RWPE1 (cell line): ENCODE measurements around the gene TPRG1L.

ENCODE experiments used
- CTCF ChIA-PET: fragments of 350-600 bp; sonication (Branson Sonifier 250); formaldehyde crosslinking; extraction: SDS; loops from one replicate; lab custom pipeline; 2021; lab: Yijun Ruan, JAX
- POLR2A ChIA-PET: fragments of 400-600 bp; formaldehyde crosslinking; extraction: SDS; loops from one replicate; lab custom pipeline; 2020; ENCODE audit warnings: antibody characterized with exemption; ENCODE audit not compliant: low non-redundant PET; lab: Yijun Ruan, JAX
- DNase-seq: peaks from one replicate; pipeline ENCODE4 v3.0.0; 2012; ENCODE audit warnings: low spot score
- H3K27ac ChIP-seq: fragments of 450-650 bp; 2 replicates; pipeline ENCODE4 v1.5.1; 2017
- TF ChIP-seq, protein P1 (sequence below): fragments of 450-650 bp; conservative IDR thresholded peaks from 2 replicates; pipeline ENCODE4 v1.5.1; 2017; ENCODE audit warnings: low read depth, mild to moderate bottlenecking

TPRG1L gene

GRCh38 chr1:3651026-3651929 lies 26.5 kb downstream of the TPRG1L start:
- CTCF ChIA-PET, result no interaction called here
- POLR2A ChIA-PET, result interaction anchor here (0.6 to 1.1 kb wide), 2 partner anchors 32 to 1195 kb away, joined by 3 to 4 read pairs; no protein-coding TSS in a partner anchor
- H3K27ac ChIP-seq, result no peak overlapping the region
- TF ChIP-seq, protein P1, sequence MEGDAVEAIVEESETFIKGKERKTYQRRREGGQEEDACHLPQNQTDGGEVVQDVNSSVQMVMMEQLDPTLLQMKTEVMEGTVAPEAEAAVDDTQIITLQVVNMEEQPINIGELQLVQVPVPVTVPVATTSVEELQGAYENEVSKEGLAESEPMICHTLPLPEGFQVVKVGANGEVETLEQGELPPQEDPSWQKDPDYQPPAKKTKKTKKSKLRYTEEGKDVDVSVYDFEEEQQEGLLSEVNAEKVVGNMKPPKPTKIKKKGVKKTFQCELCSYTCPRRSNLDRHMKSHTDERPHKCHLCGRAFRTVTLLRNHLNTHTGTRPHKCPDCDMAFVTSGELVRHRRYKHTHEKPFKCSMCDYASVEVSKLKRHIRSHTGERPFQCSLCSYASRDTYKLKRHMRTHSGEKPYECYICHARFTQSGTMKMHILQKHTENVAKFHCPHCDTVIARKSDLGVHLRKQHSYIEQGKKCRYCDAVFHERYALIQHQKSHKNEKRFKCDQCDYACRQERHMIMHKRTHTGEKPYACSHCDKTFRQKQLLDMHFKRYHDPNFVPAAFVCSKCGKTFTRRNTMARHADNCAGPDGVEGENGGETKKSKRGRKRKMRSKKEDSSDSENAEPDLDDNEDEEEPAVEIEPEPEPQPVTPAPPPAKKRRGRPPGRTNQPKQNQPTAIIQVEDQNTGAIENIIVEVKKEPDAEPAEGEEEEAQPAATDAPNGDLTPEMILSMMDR, result no peak
- DNase-seq, result no peak

GRCh38 chr1:3651930-3652547 lies 27.2 kb downstream of the TPRG1L start, which contains the start of gene TP73:
Gene TP73, plus strand, starts transcription at chr1:3652516. Its CDS starts 29,850 bp downstream, at chr1:3682366.
- no peak for DNase-seq
- H3K27ac ChIP-seq, result no peak within 1 kb of the TSS
- CTCF ChIA-PET, result interaction anchor here (0.9 kb wide), 1 partner anchor 37 kb away, joined by 5 read pairs; no protein-coding TSS in a partner anchor
- POLR2A ChIA-PET, result interaction anchor here (0.6 to 1.1 kb wide), 3 partner anchors 21 to 1195 kb away, joined by 3 to 5 read pairs (median 4); no protein-coding TSS in a partner anchor
- TF ChIP-seq, protein P1, result no peak

- DNase-seq, result no peak
- ChIA-PET POLR2A (interaction anchor here (0.6 to 0.7 kb wide), 2 partner anchors 14 to 20 kb away, joined by 3 to 5 read pairs; no protein-coding TSS in a partner anchor), CTCF (interaction anchor here (0.6 to 0.9 kb wide), 4 partner anchors 24 to 75 kb away, joined by 3 to 5 read pairs (median 4); no protein-coding TSS in a partner anchor)
- no peak overlapping the region for H3K27ac ChIP-seq
- TF ChIP-seq, protein P1, result no peak
These were observed 27.9 kb downstream of the TPRG1L start for GRCh38 chr1:3652548-3653285.

DNA sequence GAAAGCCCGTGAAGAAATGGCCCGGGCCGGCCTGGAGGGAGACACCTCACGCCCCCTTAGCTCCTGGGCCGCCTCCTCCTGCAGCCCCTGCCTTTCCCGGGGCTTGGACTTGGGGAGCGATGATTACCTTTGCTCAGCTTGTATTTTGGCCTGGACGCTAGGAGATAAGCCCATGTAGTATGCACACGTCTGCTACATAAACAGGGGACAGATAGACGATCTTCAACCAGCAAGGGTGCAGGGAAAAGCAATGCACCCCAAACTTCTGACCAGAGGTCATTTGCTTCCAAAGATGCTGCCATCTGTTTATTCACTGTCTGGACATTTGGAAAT lies 28.4 kb downstream of the TPRG1L start:
- ChIA-PET POLR2A (no interaction called here), CTCF (interaction anchor here (0.6 to 0.7 kb wide), 3 partner anchors 25 to 74 kb away, joined by 3 to 4 read pairs (median 3); no protein-coding TSS in a partner anchor)
- no peak for DNase-seq
- TF ChIP-seq, protein P1, result no peak
- no peak overlapping the region for H3K27ac ChIP-seq

- TF ChIP-seq, protein P1, result no peak
- DNase-seq, result no peak
- ChIA-PET CTCF (interaction anchor here (1.0 kb wide), 1 partner anchor 72 kb away, joined by 3 read pairs; no protein-coding TSS in a partner anchor), POLR2A (no interaction called here)
- H3K27ac ChIP-seq, result no peak overlapping the region
These were observed 29.9 kb downstream of the TPRG1L start for GRCh38 chr1:3654549-3655281.
